Transverse colon (tissue), 3 donors: ENCODE results near the gene FOXP1.

ENCODE experiments used
- POLR2A ChIP-seq: fragments of 450-650 bp; IDR thresholded peaks from one replicate; pipeline ENCODE4 v1.6.1; 2016; ENCODE audit warnings: antibody characterized with exemption, mild to moderate bottlenecking, moderate library complexity
- TF ChIP-seq, protein P1 (sequence below), 5 experiments: fragments of 200-600 bp in 3 of 5; fragments of 450-650 bp in 2 of 5; sonication (generic) in 3 of 5; IDR thresholded peaks; 1 replicate in 2 of 5; 2 replicates in 3 of 5; pipeline ENCODE4 v1.5.1; 2016 to 2017; ENCODE audit warnings: antibody characterized with exemption in 5 of 5, inconsistent platforms in 3 of 5, mild to moderate bottlenecking in 2 of 5, moderate library complexity in 1 of 5

DNA sequence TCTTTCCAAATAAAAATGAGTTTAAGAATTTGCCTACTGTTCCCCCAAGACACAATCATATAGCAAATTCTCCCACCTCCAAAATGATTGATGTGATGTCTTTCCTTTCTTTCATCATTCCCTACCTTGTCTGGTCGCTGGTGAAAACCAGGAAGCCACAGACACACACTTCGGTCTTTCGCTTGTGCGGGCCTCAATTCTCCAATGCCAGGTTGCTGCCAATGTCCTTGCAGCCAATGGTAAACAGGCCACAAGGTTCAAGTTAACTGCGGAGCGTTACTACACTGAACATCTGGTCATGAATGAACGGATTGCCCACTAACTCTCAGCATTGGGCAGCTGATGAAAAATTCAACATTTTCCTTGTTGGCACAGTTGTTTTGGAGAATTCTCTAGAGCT lies 192.2 kb downstream of the FOXP1 start:
- TF ChIP-seq, protein P1, sequence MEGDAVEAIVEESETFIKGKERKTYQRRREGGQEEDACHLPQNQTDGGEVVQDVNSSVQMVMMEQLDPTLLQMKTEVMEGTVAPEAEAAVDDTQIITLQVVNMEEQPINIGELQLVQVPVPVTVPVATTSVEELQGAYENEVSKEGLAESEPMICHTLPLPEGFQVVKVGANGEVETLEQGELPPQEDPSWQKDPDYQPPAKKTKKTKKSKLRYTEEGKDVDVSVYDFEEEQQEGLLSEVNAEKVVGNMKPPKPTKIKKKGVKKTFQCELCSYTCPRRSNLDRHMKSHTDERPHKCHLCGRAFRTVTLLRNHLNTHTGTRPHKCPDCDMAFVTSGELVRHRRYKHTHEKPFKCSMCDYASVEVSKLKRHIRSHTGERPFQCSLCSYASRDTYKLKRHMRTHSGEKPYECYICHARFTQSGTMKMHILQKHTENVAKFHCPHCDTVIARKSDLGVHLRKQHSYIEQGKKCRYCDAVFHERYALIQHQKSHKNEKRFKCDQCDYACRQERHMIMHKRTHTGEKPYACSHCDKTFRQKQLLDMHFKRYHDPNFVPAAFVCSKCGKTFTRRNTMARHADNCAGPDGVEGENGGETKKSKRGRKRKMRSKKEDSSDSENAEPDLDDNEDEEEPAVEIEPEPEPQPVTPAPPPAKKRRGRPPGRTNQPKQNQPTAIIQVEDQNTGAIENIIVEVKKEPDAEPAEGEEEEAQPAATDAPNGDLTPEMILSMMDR (IDR thresholded peaks at IDR 0.05): no peak
- no peak for TF ChIP-seq POLR2A
